Right ventricle myocardium inferior (tissue), 1 donor: Measurements from ENCODE around the gene AKAP1. TPM values are rescaled to one million over a fixed set of nuclear protein-coding genes. Genes with fewer than 3 reads are reported as not detected.

Experiments
- ATAC-seq: fragments of 200-7000 bp; cut with Tn5 transposase; one replicate; pipeline ENCODE4 v1.9.1; 2020; ENCODE audit warnings: mild to moderate bottlenecking, moderate library complexity
- DNase-seq: peaks from one replicate; pipeline ENCODE4 v3.0.0; 2021; ENCODE audit errors: missing footprints
- intact Hi-C: fragments of 100-400 bp; cut with DNase I; formaldehyde crosslinking; loops from one replicate; pipeline ENCODE4 v1.11.0; 2022
- total RNA-seq: library from RNA; stranded (reverse); fragmentation: NEBNext Ultra II Directional; extraction: Animal tissue kit (Norgen Biotek cat#: 25700); gene quantifications from one replicate; pipeline ENCODE4 v1.2.1, GENCODE V29; 2021
- donor health status: DM: no; HTN: yes; CAD: no; lungs with severe emphysema.

Gene AKAP1
- total RNA-seq, 1 donor from 2014 or later = 226 TPM

GRCh38 chr17:57140316-57140715, 55.3 kb downstream of the AKAP1 start:
- intact Hi-C loops = no loop called here
- DNase-seq (no peak), ATAC-seq (no peak)

DNA sequence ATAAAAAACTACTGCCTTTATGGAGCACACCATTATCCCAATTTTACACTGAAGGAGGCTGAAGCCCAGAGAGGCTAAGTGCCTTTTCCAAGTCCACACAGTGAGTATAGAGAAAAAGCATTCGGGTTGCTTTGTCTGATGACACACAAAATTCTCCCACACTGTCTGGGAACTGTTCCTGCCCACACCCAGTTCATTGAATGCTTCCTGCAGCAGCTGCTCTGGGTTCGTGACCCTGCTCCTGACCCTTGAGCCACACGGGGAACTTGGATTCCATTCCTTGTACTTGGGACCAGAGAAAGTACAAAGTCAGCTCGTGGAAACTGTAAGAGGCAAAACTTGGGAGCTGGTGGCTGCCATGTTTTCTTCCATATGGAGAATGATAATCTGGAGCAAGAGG, 57.9 kb downstream of the AKAP1 start:
- DNase-seq (no peak), ATAC-seq (no peak)
- intact Hi-C loops = no loop called here

DNA sequence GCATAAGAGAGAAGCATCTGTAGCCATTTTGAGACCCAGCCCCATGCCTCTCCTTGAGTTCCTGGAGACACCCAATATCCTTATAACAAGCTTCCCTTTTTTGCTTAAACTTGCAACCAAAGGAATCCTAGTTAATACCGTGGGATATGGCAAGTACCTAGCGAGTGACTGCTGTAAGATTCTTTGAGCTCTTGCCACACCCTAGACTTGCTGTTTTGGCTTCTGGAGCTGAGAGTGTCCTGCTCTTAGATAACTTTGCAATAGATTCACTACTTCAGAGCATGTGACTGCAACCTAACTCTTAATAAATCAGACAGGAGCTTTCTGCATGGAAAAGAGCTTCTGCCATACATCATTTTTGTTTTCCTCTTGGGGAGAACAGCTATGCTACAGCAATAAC, 58.3 kb downstream of the AKAP1 start:
- DNase-seq (no peak), ATAC-seq (no peak)
- intact Hi-C loops = no loop called here

DNA sequence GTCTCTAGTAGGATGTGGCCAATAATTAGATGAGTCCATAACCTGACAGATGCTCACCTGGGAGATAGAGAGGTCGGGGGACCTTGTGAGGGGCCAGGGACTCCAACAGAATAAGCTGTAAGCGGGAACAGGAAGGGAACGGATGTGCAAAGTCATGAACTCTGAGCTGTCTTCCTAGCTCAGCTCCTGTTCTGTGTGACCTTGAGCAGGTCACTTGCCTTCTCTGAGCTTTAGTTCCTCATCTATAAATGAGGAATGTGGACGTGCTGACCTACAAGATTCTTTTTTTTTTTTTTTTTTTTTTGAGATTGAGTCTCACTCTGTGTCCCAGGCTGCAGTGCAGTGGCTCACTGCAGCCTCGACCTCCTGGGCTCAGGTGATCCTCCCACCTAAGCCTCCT, 58.9 kb downstream of the AKAP1 start:
- ATAC-seq (no peak), DNase-seq (no peak)
- intact Hi-C loops = no loop called here

DNA sequence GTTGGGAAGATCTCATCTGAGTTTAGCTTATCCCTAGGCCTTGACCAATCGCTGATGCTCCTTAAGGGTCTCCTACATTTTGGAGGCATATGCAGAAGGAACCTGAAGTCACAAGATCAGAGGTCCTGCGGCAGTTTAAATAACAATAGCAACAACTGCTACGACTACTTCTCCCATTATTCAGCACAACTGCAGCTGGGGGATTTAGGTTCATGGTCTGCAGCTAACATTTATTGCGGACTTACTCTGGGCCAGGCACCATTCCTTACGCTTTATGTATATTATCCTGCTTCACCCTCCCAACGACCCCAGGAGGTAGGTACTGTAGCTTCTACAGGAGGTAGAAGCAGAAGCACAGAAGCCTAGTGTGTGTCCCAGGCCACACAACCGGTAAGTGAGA, 59.5 kb downstream of the AKAP1 start:
- ATAC-seq (no peak), DNase-seq (no peak)
- intact Hi-C loops = no loop called here

GRCh38 chr17:57145347-57145746, 60.3 kb downstream of the AKAP1 start:
- intact Hi-C loops = no loop called here
- ATAC-seq = no peak
- DNase-seq = no peak

DNA sequence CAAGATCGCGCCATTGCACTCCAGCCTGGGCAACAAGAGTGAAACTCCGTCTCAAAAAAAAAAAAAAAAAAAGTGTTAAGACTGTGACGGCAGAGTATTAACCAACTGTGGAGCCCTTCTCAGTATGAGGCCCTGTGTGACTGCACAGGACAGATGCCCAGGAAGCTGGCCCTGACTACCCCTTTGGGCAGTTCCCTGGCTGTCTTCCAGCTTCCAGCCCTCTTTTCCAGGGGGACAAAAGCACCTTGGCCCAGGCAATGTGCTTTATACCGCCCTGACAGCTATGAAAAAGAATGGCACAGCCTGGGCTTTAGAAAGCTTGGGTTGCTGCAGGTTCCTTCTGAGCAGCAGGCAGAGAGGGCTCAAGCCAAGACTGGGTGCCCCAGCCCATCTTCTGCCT, 61.2 kb downstream of the AKAP1 start:
- ATAC-seq = no peak
- intact Hi-C loops = no loop called here
- no peak for DNase-seq

- ATAC-seq (no peak), DNase-seq (no peak)
- intact Hi-C loops = no loop called here
Observed at GRCh38 chr17:57151798-57152197, 66.8 kb downstream of the AKAP1 start.

DNA sequence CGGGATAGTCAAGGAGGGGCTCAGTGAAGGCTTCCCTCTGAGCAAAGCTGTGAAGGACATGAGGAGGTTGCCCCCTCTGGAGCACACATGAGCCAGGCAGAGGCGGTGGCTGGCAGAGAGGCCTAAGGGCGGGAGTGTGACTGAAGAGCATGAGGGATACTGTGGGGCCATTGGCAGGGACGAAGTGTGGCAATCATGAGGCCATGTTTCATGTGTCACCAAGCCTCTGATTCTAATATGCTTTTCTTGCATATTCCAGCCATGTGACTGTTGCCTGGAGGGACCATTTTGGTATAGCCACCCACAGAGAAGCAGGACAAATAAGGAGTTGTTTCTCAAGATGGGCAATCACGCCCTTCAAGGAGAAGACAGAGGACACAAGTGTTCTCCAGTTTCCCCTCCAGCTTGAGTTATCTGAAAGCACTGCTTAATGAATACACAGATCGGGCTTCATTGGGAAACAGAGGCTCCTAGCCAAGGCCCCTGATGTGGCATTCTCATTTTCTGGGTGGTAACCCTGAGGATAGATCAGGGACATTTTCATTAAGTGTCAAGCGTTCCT, 68.0 kb downstream of the AKAP1 start:
- DNase-seq = no peak
- no peak for ATAC-seq
- intact Hi-C loops = no loop called here

DNA sequence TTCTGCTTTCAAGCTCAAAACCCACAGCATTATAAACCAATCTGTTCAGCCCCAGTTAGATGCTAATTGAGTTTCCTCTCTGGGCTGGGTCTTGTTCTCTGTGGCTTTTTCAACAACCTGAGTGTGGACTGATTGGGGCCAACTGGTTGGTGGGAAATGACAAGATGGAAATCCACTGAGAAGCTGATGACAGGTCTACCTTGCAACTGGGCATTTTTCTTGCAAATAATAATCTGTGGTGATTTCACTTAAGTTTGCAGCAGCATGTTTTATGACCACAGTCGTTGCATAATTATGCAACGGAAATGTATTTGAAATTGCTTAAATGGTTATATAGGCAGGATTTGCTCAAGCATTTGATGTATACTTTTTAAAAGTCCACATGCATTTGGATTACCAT, 69.9 kb downstream of the AKAP1 start:
- intact Hi-C loops = no loop called here
- DNase-seq (no peak), ATAC-seq (no peak)

DNA sequence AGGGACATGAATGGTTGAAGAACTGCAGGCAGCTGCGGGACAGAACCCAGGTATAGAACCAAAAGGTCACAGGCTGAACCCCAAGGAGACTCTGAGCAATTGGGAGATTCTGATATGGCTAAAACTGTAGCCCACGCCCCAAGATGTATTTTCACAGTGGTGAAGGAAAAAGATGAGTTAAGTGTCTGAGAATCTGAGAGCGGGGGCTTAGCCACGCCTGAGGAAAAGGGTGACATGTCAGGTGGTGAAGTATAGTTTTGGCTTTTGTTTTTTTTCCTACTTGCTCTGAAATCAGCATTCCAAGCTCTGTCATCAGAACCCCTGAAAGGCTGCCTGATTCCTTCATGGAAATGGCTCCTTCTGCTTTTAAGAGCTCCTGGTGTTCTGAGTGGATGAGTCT, 73.3 kb downstream of the AKAP1 start:
- intact Hi-C loops = no loop called here
- ATAC-seq (no peak), DNase-seq (no peak)

DNA sequence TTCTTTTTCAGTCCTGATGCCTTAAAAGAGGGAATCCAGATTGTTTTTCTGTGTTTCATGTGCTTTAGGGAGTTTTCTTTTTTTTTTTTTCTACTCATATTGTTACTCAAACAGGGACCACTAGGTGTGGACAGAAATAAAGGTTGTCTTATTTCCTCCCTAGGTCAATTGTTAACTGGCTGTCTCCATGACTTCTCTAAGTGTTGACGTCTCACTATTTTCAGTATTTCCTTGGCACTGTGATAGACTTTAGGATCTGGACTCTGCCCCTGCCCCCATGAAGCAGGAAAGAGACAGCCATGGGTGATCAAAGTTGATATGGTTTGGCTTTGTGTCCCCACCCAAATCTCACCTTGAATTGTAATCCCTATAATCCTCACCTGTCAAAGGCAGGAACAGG, 73.7 kb downstream of the AKAP1 start:
- no peak for ATAC-seq
- intact Hi-C loops = no loop called here
- no peak for DNase-seq

- DNase-seq (no peak), ATAC-seq (no peak)
- intact Hi-C loops = no loop called here
Observed at GRCh38 chr17:57160624-57161023, 75.6 kb downstream of the AKAP1 start.

DNA sequence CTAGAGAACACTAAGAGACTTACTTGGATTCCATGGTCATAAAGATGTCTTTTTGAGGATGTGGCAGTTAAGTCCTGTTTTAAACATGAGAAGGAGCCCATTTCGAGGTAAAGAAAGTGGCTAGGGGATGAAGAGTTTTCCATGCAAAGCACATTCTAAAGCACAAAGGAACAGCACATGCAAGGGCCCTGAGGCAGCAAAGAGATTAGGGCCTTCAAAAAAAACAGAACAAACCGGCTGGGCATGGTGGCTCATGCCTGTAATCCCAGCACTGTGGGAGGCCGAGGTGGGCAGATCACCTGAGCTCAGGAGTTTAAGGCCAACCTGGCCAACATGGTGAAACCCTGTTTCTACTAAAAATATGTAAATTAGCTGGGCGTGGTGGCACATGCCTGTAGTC, 79.8 kb downstream of the AKAP1 start:
- DNase-seq (no peak), ATAC-seq (no peak)
- intact Hi-C loops = no loop called here

DNA sequence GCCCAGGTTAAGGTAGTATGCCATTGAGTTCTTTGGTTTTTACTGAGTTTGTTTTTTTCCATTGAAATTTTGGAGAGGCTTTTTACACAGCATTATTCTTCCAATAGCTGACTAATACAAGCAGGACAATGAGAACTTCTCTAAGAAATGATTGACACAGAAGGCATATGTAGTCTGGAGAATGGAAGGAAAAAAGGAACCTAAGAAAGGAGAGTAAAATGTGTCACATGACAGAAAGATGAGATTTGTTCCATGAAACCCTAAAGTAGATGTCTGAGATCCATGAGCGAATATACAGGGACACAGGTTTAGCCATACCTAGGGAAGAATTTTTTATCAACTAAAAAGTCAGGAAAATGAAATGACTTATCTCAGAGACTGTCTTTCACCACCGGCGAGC, 80.7 kb downstream of the AKAP1 start:
- no peak for ATAC-seq
- intact Hi-C loops = no loop called here
- DNase-seq = no peak

- DNase-seq (no peak), ATAC-seq (no peak)
- intact Hi-C loops = no loop called here
Observed at GRCh38 chr17:57166803-57167202, 81.8 kb downstream of the AKAP1 start.

- DNase-seq (no peak), ATAC-seq (no peak)
- intact Hi-C loops = no loop called here
Observed at GRCh38 chr17:57168695-57169094, 83.6 kb downstream of the AKAP1 start.

DNA sequence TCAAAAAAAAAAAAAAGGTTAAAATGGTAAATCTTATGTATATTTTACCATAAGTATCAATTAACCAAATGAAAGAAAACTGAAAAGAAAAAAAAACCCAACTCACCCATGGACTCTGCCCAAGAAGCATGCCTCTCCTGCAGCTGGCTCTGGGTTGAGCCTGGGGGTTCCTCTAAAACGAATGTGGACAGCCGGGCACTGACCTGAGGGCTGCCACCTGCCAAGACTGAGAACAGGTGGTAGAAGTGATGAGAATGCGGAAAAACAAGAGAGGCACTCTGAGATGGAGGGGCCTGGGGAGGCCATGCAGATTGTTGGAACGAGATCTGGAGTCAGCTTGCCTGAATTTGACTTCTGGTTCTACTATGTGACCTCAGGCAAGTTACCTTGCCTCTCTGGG, 85.8 kb downstream of the AKAP1 start:
- no peak for DNase-seq
- intact Hi-C loops = no loop called here
- no peak for ATAC-seq
